ENCODE results near the gene MFGE8.

DNA sequence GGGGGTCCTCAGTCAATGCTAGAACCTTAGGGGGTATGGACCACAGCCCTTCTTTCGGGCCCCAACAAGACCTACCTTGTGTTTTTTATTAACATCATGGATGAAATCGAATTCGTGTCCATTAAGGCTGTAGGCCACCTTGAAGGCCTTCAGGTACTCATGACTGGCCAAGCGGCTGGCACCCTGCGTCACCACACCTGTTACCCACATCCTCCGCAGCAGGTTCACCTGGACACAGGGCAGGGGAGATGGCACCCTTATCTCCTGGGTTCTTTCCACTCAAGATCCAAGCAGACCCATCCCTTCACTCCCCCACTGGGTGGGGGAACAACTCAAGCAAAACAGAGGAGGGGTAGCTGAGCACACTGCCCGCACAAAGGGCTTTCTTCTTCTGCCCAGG is 6.6 kb downstream of the MFGE8 start:
- TF ChIP-seq POLR2AphosphoS5 (IDR thresholded peaks at IDR 0.05; ENCODE audit: insufficient read depth in 1 of 2, low read depth in 1 of 2) (no peak), POLR2A (IDR thresholded peaks at IDR 0.05) (no peak)
- TF ChIP-seq, protein P1, sequence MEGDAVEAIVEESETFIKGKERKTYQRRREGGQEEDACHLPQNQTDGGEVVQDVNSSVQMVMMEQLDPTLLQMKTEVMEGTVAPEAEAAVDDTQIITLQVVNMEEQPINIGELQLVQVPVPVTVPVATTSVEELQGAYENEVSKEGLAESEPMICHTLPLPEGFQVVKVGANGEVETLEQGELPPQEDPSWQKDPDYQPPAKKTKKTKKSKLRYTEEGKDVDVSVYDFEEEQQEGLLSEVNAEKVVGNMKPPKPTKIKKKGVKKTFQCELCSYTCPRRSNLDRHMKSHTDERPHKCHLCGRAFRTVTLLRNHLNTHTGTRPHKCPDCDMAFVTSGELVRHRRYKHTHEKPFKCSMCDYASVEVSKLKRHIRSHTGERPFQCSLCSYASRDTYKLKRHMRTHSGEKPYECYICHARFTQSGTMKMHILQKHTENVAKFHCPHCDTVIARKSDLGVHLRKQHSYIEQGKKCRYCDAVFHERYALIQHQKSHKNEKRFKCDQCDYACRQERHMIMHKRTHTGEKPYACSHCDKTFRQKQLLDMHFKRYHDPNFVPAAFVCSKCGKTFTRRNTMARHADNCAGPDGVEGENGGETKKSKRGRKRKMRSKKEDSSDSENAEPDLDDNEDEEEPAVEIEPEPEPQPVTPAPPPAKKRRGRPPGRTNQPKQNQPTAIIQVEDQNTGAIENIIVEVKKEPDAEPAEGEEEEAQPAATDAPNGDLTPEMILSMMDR (IDR thresholded peaks at IDR 0.05) = no peak
